ENCODE measurements around the gene CCL22. TPM values are rescaled to one million over a fixed set of nuclear protein-coding genes. Genes with fewer than 3 reads are reported as not detected.

The CCL22 gene
- total RNA-seq, 2 donors from 2014 or later: 0.24 to 1.7 TPM

DNA sequence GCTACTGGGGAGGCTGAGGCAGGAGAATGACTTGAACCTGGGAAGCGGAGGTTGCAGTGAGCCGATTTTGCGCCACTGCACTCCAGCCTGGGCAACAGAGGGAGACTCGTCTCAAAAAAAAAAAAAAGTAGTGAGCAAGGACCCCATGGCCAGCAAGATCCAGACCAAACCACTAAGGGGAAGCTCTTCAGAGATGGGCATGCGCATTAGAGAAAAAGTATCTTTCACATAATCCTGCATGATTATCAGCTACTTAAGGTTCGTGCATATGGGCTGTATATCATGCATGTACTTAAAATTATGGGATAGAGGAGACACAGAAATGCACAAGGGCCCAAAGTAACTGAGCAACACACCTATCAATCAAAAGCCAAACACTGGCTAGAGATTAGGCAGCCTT lies 10.7 kb upstream of the CCL22 start:
- Histone ChIP-seq H3K27ac (no peak overlapping the region), H3K36me3 (no peaks in the 10 kb centered on the region), H3K4me1 (no peaks in the 10 kb centered on the region), H3K9ac (ENCODE audit: low read depth in 2 of 2, low read length in 2 of 2) (no peak overlapping the region), H3K4me3 (no peak overlapping the region), H3K27me3 (no peaks in the 10 kb centered on the region), H3K9me3 (no peaks in the 10 kb centered on the region)
- intact Hi-C loops (cut with DNase I): no loop called here
- no peak for TF ChIP-seq CTCF (IDR thresholded peaks at IDR 0.05)
- DNase-seq: no peak

- DNase-seq: no peak
- H3K9me3 ChIP-seq: no peaks in the 10 kb centered on the region
- no peak overlapping the region for H3K27ac ChIP-seq
- H3K4me3 ChIP-seq: no peak overlapping the region
- intact Hi-C loops (cut with DNase I): no loop called here
- no peaks in the 10 kb centered on the region for H3K27me3 ChIP-seq
- H3K36me3 ChIP-seq: no peaks in the 10 kb centered on the region
- no peak overlapping the region for H3K9ac ChIP-seq (ENCODE audit: low read depth in 2 of 2, low read length in 2 of 2)
- no peak for TF ChIP-seq CTCF (IDR thresholded peaks at IDR 0.05)
- H3K4me1 ChIP-seq: no peaks in the 10 kb centered on the region
Observed at GRCh38 chr16:57348327-57348726, 10.3 kb upstream of the CCL22 start.

DNA sequence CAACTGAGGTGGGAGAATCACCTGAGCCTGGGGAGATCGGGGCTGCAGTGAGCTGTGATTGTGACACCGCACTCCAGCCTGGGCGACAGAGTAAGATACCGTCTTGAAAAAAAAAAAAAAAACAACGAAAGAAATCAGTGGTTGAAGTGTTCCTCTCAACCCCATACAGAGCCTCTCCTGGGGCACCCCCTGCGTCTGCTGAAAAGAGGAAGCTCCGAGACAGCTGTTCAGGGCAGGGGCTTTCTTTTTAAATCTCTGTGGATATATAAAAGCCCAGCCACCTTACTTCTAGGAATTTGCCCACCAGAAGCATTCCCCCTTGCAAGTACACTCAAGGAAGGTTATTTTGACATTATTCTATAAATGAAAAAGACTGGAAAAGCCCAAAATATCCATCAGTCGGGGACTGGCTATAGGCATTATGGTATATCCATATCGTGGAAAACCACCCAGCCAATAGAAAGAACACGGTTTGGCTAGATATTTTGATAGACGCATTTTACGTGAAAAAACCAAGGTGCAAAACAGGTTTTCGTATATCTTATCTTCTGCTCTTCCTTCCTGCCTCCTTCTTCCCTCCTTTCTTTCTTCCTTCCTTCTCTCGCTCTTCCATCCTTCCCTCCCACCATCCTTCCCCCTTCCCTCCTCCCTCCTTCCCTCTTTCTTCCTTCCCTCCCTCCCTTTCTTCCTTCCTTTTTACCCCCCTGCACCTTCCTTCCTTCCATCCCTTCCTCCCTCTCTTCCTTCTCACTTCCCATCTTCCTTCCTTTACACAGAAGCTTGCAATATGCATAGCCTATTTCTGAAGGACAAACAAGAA lies 9.2 kb upstream of the CCL22 start:
- intact Hi-C loops (cut with DNase I): no loop called here
- H3K27ac ChIP-seq: no peak overlapping the region
- no peak for DNase-seq
- H3K4me1 ChIP-seq: no peaks in the 10 kb centered on the region
- no peaks in the 10 kb centered on the region for H3K9me3 ChIP-seq
- H3K27me3 ChIP-seq: no peaks in the 10 kb centered on the region
- no peak overlapping the region for H3K9ac ChIP-seq (ENCODE audit: low read depth in 2 of 2, low read length in 2 of 2)
- no peaks in the 10 kb centered on the region for H3K36me3 ChIP-seq
- no peak for TF ChIP-seq CTCF (IDR thresholded peaks at IDR 0.05)
- H3K4me3 ChIP-seq: no peak overlapping the region

GRCh38 chr16:57352636-57353047 lies 5.9 kb upstream of the CCL22 start:
- Histone ChIP-seq H3K27me3 (no peaks in the 10 kb centered on the region), H3K4me1 (no peaks in the 10 kb centered on the region), H3K4me3 (no peak overlapping the region), H3K36me3 (no peaks in the 10 kb centered on the region), H3K9ac (ENCODE audit: low read depth in 2 of 2, low read length in 2 of 2) (no peak overlapping the region), H3K9me3 (no peaks in the 10 kb centered on the region), H3K27ac (no peak overlapping the region)
- TF ChIP-seq CTCF (IDR thresholded peaks at IDR 0.05): no peak
- DNase-seq: no peak
- intact Hi-C loops (cut with DNase I): no loop called here

DNA sequence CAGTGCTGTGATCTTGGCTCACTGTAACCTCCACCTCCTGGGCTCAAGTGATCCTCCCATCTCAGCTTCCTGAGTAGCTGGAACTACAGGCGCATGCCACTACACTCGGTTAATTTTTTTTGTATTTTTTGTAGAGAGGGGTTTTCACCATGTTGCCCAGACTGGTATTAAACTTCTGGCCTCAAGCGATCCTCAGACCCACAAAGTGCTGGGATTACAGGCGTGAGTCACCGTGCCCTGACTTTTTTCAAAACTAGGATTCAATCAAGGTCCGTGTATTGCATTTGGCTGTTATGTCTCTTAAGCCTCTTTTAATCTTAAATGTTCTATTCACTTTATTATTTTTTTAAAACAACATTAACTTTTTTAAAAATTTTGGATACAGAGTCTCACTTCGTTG lies 4.3 kb upstream of the CCL22 start:
- no peak overlapping the region for H3K27ac ChIP-seq
- H3K4me1 ChIP-seq: no peaks in the 10 kb centered on the region
- DNase-seq: no peak
- no peaks in the 10 kb centered on the region for H3K9me3 ChIP-seq
- H3K36me3 ChIP-seq: no peaks in the 10 kb centered on the region
- TF ChIP-seq CTCF (IDR thresholded peaks at IDR 0.05): no peak
- no peak overlapping the region for H3K4me3 ChIP-seq
- no peak overlapping the region for H3K9ac ChIP-seq (ENCODE audit: low read depth in 2 of 2, low read length in 2 of 2)
- intact Hi-C loops (cut with DNase I): no loop called here
- H3K27me3 ChIP-seq: no peaks in the 10 kb centered on the region
